ENCODE data around the gene EIF5A. TPM values are rescaled to one million over a fixed set of nuclear protein-coding genes. Genes with fewer than 3 reads are reported as not detected.

The EIF5A gene
- polyA plus RNA-seq, 12 donors, result 199 to 437 (median 272) TPM

DNA sequence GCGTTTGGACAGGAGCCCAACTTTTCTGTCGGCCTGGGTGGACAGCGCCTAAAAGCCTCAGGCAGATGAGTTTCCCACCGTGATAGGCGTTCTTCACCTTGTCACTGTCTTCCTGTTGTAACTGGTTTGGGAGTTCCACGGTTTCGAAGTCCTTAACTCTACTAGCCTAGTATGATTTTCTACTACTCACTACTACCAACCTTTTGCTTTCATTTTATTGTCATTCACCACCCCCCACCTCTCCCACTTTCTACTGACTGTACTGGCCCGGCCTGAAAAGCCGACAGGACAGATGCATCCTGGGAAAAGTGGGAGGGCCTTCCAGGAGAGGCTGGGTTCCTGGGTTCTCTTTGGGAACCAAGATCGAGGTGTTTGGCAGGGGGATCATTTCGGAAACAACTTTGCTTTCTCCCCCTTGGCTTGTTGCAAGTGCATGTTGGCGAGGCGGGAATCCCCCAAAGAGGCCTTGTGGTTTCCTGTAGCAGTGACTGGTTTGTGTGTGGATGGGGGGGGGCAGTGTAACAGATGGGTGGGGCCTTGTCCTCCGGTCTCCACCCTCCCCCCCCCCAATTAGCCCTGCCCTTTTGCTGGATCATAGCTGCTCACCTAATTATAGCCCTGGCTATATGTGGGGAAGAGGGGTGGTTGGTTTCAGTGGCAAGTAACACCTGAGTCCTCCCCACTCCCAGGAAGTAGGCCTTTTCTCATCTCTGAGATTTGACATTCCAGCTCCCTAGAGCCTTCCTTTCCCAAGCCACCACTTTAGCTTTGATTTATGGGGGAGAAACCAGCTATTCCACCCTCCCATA is 1.4 kb downstream of the EIF5A start:
- DNase-seq, result peak; percentile 69

DNA sequence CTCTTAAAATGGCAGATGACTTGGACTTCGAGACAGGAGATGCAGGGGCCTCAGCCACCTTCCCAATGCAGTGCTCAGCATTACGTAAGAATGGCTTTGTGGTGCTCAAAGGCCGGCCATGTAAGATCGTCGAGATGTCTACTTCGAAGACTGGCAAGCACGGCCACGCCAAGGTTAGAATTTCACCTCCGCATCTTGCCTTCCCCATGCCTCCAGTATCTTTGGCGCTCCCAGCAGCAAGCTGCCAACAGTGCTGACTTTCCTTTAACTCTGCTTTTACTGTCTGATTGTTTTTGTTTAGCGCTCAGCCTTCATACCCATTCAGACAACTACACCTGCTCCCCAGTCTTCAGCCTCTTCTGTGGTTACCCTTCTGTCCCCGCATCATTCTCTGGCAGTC is 2.2 kb downstream of the EIF5A start:
- DNase-seq, result no peak

DNA sequence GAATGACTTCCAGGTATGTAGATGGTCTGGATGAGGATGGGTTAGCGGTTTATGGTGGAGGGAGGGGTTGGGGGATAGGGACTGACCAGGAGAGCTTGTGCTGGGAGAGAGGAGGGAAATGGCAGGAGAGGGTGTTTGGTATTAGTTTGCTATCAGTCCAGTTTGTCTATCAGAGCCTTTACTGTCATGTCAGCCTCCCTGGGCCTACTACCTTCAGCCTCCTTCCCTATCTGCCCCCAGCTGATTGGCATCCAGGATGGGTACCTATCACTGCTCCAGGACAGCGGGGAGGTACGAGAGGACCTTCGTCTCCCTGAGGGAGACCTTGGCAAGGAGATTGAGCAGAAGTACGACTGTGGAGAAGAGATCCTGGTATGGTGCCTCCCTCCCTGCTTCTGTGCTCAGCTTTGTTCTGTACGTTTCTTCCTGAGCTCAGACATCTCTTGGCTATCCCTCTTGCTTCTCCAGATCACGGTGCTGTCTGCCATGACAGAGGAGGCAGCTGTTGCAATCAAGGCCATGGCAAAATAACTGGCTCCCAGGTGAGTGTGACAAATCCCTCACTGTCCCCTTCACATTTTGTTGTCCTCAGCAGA is 3.8 kb downstream of the EIF5A start:
- DNase-seq, result no peak

DNA sequence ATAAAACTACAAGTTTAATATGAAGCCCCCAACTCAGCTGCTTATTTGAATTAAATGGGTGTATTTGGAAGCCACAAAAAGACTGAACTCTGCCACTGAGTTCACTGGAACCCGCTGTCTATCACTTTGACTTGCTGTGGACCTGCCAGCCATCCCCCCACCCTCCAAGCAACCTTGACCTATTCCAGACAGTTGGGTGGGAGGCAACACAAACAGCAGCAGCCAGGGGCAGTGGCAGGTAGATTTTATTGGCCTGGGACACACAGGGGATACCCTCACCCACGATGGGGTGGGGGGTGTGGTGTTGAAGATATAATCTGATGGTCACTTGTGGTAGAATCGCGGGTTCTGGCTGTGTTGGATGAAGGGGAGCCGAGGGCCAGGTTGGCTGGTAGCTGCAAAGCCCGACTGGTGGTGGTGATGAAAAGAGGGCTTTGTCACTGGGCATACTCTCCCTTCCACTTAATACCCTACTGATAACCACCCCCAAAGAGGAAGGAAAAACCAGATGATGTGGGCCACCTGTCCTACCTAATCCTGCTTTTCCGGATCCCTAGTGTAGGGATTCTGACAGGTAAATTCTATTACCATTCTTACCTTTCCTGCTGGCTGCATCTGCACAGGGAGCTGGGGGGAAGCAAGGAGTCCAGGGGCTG is 5.1 kb downstream of the EIF5A start:
- no peak for DNase-seq

DNA sequence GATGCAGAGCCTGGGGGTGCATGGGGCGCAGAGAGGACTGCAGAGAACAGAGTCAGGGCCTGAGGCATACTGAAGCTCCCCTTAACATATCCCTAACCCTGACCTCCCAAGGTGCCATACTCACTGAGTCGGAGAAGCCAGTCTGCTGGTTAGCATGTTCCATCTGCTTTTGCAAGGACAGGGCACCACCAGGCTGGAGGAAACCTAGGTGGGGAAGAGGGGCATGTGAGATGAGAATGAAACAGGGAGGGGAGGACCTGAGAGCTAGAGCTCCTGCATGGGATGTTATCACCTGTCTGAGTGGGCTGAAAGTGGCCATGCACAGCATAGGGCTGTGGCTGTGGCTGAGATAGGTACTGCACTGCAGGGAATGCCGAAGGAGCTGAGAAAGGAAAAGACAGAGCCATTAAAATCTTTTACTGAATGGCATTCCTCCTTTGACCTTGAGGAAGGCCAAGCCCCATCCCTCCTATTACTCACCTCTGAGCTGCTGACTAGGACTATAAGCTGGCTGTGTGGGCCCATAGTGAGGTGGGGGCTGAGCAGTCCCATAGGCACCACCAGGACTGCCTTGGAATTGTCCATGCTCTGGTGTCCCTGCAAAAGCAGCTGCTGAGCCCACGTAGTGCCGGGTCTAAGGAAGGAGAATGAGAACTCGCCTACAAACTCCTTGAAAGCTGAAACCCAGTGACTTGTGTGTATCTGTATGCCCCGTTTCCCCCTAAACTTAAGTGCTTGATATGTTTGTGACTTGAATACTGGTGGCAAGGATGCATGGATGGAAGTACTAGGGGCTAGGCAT is 5.9 kb downstream of the EIF5A start:
- DNase-seq, result no peak

DNA sequence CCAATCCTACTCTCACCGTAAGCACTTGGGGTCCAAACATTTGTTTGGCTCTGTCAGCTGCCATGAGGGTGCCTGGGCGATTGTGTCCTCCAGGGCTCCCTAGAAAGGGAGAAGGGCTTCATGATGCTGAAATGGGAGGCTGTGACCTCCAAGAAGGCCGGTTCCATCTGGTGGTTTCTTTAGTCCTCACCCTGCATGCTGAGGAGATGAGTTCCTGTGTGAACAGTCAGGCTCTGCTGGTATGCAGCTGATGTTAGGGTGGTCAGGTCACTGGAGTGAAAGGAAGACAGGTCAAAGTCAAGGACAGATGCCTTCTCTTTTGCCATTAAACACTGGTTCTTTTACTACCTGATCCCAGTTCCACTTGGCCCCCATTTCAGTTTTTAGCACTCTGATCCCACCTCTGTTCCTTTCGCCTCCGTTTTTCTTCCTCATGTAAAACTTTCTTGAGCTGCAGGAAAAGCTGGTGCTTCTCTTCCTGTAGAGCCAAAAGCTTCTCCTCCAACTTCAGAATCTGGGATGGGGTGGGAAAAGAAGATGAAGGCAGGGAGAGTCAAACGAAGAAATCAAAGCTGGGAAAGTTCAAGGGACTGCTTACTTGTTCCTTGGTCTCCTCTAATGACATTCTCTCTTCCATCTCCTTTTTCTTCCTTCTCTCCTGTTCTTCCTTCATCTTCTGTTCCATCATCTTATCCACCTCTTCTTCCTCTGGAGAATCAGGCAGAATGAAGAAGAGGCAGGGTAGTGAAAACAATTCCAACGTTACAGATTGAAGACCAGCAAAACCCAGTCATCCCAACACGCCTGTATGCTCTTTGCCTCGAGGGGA is 6.7 kb downstream of the EIF5A start:
- no peak for DNase-seq

DNA sequence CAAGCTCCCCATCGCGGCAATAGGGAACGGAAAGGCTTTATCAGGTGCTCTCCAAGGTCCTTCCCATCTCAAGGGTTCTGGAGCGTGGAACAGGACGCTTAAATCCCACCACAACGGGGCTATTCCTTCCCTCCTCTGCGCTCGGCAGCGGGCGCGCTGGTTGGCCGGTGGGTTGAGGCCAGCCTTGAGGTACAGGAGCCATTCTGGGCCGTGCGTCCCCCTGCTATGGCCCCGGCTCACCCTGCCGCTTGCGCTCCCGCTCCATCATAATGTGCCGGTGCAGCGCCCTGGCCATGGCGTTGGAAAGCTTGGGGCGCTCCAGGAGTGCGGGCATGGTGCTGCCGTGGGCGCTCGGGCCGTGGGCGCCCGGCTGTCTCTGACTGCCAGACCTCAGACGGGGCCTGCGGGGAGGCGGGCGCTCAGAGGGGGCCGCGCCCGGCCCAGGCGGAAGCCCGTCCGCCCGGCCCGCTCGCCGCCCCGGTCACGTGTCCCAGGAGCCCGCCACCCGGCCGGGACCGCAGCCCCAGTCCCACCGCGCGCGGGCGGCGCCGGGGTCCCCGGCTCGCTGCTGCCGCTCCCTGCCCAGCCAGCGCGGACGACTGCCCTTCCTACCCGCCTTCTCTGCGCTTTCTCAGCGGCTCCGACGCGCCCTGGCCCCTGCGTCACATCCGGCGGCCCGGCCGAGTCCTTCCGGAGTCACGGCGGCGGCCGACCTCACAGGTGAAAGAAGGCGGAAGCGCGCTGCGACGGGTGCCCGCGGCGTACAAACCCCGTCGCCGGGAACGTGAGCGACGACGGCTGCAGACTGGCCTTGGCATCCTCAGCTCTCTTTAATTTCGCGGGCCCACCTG is 7.5 kb downstream of the EIF5A start, which contains the start of gene GPS2:
GPS2 (minus strand) TSS at position 642 of the 851 bp plus-strand sequence; CDS start at position 334, 308 bp downstream.
- peak; percentile 89 for DNase-seq

DNA sequence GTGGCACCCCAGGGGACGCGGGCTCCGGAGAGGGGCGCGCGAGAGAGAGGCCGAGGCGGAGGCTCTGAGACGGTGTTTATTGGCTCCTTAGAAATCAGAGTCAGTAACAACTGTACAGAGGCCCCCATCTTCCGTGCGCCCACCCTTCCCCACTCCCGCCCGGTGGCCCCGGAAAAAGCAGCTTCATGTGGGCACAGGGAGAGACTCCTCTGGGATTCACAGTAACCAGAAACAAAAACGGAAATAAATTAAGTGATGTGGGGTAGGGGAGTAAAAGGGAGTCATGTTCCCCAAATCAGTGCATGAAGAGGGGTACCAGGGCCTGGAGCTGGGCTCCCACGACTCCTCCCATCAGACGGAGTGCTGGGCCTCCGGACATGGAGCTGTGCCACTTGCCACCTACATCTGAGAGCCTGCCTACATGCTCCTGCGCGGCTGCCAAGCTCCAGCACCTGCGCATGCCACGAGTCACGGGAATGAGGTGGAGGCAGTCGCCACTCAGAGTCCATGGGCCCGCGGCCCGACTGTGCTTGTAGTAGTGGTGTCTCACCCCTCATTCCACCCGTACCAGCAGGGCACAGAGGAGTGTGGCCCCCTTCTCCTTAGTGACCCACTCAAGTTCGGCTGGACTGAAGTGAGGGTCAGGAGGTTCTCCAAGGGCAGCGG is 8.3 kb downstream of the EIF5A start:
- no peak for DNase-seq

DNA sequence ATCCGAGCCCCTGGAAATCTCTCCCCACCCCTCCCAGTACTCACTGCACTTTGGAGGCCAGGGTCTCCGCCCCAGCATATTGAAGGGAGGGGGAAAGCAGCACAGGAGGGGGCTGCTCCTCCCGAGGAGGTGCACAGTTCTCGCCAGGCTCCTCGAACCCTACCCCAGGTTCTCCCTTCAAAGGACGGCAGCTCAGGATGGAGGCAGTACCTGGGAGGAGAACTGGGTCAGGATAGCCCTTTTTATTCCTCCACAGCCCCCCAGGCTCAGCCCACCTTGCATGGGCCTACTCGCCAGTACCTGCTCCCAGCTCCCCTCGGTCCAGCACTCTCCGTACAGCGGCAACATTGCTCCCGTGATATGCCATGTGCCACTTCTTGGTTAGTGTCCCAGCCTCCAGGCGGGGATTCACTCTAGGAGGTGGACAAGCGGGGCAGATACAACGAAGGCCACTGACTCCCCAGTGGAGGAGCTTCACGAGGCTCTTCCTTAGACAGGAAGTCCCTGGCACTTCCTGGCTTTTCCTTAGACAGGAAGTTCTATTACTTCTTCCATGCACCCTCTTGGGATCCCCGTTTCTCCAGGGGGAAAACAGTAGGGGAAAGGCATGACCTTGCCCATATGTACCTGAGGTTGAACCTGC is 9.9 kb downstream of the EIF5A start:
- DNase-seq, result no peak

DNA sequence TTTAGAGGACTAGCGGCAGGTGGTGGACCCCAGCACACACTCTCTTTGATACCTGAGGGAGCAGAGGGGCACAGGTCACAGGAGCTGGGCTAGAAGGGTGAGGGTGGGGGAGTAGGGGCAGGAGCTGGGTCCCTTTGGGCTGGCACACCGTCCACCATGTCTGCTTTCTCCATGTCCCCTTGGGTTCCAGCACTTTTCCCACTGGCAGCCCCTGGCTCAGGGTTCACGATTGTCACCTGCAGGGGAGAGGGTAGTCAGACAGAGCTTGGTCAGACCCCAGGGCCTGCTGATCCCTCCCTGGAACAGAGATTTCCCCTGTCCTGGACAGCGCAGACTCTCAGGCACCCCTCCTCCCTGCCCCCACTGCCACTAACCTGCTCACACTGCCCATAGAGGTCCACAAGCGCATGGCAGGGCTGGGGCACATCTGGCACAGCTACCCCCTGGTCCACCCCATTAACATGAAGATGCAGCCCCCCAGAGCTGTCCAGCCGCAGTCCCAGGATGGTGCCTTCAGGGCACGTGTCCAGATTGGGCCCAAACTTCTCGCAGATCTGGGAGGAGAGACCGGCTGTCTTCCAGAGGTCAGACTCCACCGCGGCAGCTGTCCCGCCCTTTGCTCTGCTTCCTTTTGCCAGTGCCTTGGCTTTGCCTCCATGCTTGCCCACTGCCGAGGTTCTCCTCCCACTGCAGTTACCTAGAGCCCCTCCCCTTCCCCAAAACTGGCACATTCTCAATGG is 10.9 kb downstream of the EIF5A start:
- no peak for DNase-seq

DNA sequence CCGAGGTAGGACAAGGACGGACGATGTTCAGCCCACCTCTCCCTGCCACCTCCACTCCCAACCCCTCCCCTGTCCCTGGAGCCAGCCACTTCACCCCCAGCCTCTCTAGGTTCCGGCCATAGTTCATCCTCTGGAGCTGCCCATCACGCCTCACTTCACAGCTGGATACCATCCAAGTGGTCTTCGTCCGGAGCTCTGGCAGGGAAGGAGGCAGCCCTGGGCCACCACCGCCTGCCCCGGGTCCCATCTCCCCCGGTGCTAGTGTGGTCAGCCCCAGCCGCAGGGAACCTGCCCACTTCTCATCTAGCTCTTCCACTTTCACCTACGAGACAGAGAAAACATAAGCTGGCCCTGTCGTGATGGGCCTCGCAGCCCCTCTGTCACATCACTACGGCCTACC is 14.0 kb downstream of the EIF5A start:
- DNase-seq, result no peak

DNA sequence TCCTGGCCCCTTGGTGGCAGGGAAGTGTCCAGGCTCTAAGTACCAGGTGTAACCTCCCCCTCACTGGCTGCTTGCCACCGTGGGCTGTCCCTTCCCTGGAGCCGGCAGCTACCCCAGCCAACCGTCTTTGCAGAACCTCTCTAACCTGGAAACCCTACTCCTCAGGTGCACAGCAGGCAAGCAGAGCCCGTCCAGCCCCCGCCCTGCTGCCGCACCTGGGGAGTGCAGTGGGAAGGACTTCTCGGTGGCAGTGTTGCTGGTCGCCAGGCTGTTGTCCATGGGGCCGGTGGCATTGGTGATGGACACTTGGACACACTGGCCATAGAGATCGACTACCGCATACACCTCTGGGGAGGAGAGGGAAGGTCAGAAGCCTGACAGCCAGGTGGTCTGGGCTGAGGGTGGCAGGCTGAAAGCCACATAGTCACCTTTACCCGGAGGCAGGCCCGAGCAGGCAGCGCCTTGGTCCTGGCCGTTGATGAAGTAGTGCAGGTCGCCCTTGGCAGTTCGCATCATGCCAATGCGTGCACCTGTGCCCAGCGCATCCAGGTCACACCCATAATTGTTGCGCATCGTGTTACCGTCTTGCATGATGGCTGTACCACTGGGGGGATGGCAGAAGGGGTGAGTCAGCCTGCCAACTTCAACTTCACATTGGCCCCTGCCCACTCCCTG is 15.2 kb downstream of the EIF5A start:
- no peak for DNase-seq

DNA sequence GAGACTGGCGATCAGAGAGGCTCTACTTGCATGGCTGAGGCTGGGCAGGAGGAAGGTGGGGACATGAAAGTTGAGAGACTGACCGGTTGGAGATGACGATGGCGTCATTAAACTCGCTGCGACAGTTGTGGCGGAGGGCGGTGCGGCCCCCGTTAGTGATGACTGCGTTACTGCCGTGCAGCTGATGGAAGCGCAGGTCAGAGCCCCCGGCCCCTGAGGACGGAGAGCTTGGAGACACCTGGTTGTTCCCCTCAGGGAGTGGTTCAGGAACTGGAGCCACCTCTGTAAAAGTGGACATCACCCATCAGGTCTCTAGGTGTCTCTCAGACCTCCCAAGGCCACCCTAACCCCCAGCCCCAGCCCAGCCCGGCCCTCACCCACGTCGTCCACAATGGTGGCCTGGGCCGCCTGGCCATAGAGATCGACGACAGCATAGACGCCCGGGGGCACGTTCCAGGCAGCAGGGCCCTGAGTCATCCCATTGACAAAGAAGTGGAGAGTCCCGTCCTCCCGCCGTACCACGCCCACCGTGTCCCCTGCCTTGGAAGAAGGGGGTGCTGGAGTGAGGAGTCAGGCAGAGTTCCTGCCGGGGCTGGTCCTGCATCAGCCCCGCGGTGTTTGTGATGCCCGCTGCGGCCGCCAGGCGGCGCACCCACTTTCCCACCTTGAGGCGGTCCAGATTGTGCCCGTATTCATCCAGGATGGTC is 16.5 kb downstream of the EIF5A start:
- no peak for DNase-seq

DNA sequence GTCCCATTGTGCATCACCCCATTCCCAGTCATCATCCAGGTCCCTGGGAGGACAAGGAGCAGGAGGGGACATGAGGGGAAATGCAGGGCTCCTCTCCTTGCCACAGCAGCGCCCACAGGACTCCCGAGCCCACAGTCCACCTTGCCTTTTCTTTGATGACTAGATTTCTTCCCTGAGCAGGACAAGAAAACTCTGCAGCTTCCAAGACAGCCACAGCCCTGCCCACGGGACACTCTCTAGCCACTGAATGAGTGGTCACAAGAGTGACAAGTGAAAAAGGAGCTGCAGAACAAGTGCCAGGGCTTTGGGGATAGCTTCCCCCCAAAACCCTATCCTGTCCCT is 17.0 kb downstream of the EIF5A start:
- DNase-seq, result no peak

DNA sequence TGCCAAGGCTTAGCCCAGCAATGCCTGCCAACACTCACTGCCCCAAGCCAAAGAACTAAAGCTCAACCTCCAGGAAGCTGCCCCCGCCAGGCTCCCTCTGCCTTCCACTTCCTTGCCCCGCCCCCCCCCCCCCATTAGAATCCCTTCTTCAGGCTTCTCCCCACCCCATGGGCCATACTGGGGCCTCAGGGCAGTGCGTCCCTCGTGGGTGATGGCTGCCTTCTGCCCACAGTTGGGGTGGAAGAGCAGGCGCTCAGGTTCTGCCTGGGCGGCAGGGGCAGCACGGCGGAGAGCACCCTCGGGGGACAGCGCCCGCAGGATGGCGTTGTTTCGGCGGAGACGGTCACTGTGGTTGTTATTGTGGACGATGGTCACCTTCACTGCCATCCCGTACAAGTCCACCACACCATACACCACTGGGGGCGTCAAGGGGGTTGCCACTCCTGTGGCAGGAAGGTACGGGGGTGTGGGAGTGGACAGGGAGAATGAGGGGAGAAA is 17.7 kb downstream of the EIF5A start:
- DNase-seq, result no peak

DNA sequence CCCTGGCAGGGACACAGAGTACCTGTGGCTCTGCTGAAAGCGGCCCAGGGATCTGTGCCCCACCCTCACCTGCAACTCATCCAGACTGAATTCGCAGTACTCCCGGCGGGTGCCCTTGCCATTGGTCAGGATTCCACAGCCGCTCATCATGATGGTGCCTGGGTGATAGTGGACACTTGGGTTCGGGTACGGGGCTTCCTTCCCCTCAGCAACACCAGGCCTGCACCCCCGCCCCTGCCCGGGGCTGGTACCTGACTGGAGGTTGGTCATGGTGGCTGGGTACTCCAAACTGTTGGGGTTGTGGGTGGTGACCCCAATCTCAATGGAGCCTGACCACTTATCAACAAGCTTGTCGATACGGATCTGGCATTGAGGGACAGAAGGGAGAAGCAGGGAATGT is 18.8 kb downstream of the EIF5A start:
- DNase-seq, result no peak

DNA sequence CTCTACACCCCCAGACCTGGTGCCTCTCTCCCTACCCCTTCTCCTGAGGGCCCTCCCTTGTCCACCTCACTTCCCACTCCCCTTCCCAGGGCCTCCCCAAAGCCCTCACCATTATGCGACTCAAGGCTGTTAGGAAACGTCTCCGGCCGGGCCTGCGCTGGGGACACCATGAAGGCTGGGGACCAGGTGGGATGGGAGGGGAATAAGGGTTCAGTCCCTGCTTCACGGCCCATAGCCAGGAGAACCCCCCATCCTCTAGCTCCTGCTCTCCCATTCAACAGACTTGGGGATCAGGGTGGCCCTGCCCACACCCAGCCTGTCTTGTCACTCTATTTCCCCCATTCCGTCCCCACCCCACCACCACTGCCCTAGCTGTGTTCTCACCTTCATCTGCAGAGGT is 19.6 kb downstream of the EIF5A start:
- DNase-seq, result no peak

Data from muscle of arm (tissue), 12 donors.